ENCODE results near the gene HOXD13.

HOXD13 gene

GRCh38 chr2:176140513-176141317 is 48.2 kb downstream of the HOXD13 start:
- in situ Hi-C loops (cut with HindIII; ENCODE audit: low sequenced_read_pairs), result loop anchor here (25.0 kb wide), 1 partner anchor 497 kb away; no protein-coding TSS in a partner anchor

- in situ Hi-C loops (cut with HindIII; ENCODE audit: low sequenced_read_pairs), result loop anchor here (25.0 kb wide), 1 partner anchor 495 kb away; no protein-coding TSS in a partner anchor
Observed at GRCh38 chr2:176142281-176142680, 49.8 kb downstream of the HOXD13 start.

Measured in DLD1 (cell line).